CD4-positive, alpha-beta T cell treated with Interleukin-4 for 1 hour (primary cell): Measurements from ENCODE around the gene PSME3IP1.

Experiments
- DNase-seq, 2 donors: peaks; one replicate each; pipeline ENCODE4 v3.0.0-alpha.2; 2020 to 2022

PSME3IP1 gene

GRCh38 chr16:57166951-57167350, 18.9 kb downstream of the PSME3IP1 start:
- DNase-seq, result no peak

- DNase-seq, result no peak
These were observed 19.4 kb downstream of the PSME3IP1 start for GRCh38 chr16:57166451-57166850.

GRCh38 chr16:57165938-57166337, 19.9 kb downstream of the PSME3IP1 start:
- DNase-seq, result no peak

GRCh38 chr16:57165483-57165882, 20.4 kb downstream of the PSME3IP1 start:
- no peak for DNase-seq

- no peak for DNase-seq
These were observed 22.0 kb downstream of the PSME3IP1 start for GRCh38 chr16:57163842-57164241.

- no peak for DNase-seq
These were observed 26.4 kb downstream of the PSME3IP1 start for GRCh38 chr16:57159447-57159846.

GRCh38 chr16:57157533-57157932, 28.3 kb downstream of the PSME3IP1 start:
- DNase-seq, result no peak

- DNase-seq, result no peak
These were observed 29.5 kb downstream of the PSME3IP1 start for GRCh38 chr16:57156351-57156703.

GRCh38 chr16:57155702-57156350, 30.0 kb downstream of the PSME3IP1 start:
- no peak for DNase-seq

GRCh38 chr16:57153841-57154240, 32.0 kb downstream of the PSME3IP1 start:
- DNase-seq, result no peak

- DNase-seq, result no peak
These were observed 33.4 kb downstream of the PSME3IP1 start for GRCh38 chr16:57152096-57153093.

- no peak for DNase-seq
These were observed 34.5 kb downstream of the PSME3IP1 start for GRCh38 chr16:57151369-57151768.

- no peak for DNase-seq
These were observed 35.0 kb downstream of the PSME3IP1 start for GRCh38 chr16:57150682-57151330.

GRCh38 chr16:57149391-57149790, 36.4 kb downstream of the PSME3IP1 start:
- no peak for DNase-seq

GRCh38 chr16:57148481-57148880, 37.4 kb downstream of the PSME3IP1 start:
- no peak for DNase-seq

- DNase-seq, result no peak
These were observed 38.2 kb downstream of the PSME3IP1 start for GRCh38 chr16:57147381-57148221.

- DNase-seq, result no peak
These were observed 39.1 kb downstream of the PSME3IP1 start for GRCh38 chr16:57146735-57147134.

- DNase-seq, result no peak
These were observed 39.7 kb downstream of the PSME3IP1 start for GRCh38 chr16:57146040-57146647.

GRCh38 chr16:57145046-57146021, 40.5 kb downstream of the PSME3IP1 start:
- no peak for DNase-seq

- no peak for DNase-seq
These were observed 41.8 kb downstream of the PSME3IP1 start for GRCh38 chr16:57144027-57144426.
